IMR-90 (cell line): Measurements from ENCODE around the gene LDLRAD4. TPM values are rescaled to one million over a fixed set of nuclear protein-coding genes. Genes with fewer than 3 reads are reported as not detected.

Experiments used
- ATAC-seq: fragments of 200-7000 bp; cut with Tn5 transposase; 2 replicates; pipeline ENCODE4 v1.9.1; 2020; ENCODE audit warnings: low read depth, mild to moderate bottlenecking, moderate library complexity
- BruUV-seq: library from RNA; stranded (reverse); fragments of 400-500 nt; replicated peaks from 2 replicates; lab custom pipeline; 2021; lab: Mats Ljungman, UMichigan
- CTCF ChIA-PET: fragments of 300-600 bp; formaldehyde crosslinking; extraction: SDS; loops from one replicate; lab custom pipeline; 2021; ENCODE audit warnings: antibody characterized with exemption; lab: Yijun Ruan, JAX
- POLR2A ChIA-PET: fragments of 300-600 bp; sonication (Branson Sonifier 250); formaldehyde crosslinking; loops from one replicate; lab custom pipeline; 2022; ENCODE audit warnings: antibody characterized with exemption; ENCODE audit not compliant: unreplicated experiment; lab: Charles Lee
- DNase-seq: peaks from one replicate; pipeline ENCODE4 v3.0.0; 2013
- H2AFZ ChIP-seq: replicated peaks from 2 replicates; pipeline ENCODE3; 2013; ENCODE audit warnings: low read length, mild to moderate bottlenecking; ENCODE audit not compliant: poor library complexity
- H2AK5ac ChIP-seq: 2 replicates; pipeline ENCODE4 v1.6.1; 2013; ENCODE audit warnings: low read depth, low read length, inconsistent platforms
- H2AK9ac ChIP-seq: replicated peaks from 2 replicates; pipeline ENCODE3; 2013; ENCODE audit warnings: mild to moderate bottlenecking, low read depth, low read length, moderate library complexity; ENCODE audit not compliant: poor library complexity
- H2BK120ac ChIP-seq: 2 replicates; pipeline ENCODE4 v1.6.1; 2013; ENCODE audit warnings: low read depth, low read length, inconsistent platforms
- H2BK15ac ChIP-seq: 3 replicates; pipeline ENCODE4 v1.6.1; 2013; ENCODE audit warnings: low read depth, low read length, inconsistent platforms
- H2BK20ac ChIP-seq: 2 replicates; pipeline ENCODE4 v1.6.1; 2013; ENCODE audit warnings: low read depth, mild to moderate bottlenecking, inconsistent platforms, low read length, moderate library complexity
- H2BK5ac ChIP-seq: 2 replicates; pipeline ENCODE4 v1.6.1; 2013; ENCODE audit warnings: mild to moderate bottlenecking, low read depth, low read length, inconsistent platforms; ENCODE audit not compliant: poor library complexity, severe bottlenecking
- H3K14ac ChIP-seq: replicated peaks from 2 replicates; pipeline ENCODE4 v1.6.1; 2013; ENCODE audit warnings: low read depth, low read length, inconsistent platforms
- H3K18ac ChIP-seq: 2 replicates; pipeline ENCODE4 v1.6.1; 2013; ENCODE audit warnings: low read depth, low read length, control low read depth
- H3K23ac ChIP-seq: 2 replicates; pipeline ENCODE4 v1.6.1; 2013; ENCODE audit warnings: low read depth, low read length, inconsistent platforms
- H3K27ac ChIP-seq: 2 replicates; pipeline ENCODE4 v1.5.1; 2013; ENCODE audit warnings: mild to moderate bottlenecking, control low read depth, low read length; ENCODE audit not compliant: insufficient read depth
- H3K27me3 ChIP-seq: 2 replicates; pipeline ENCODE4 v1.6.1; 2013; ENCODE audit warnings: low read length; ENCODE audit not compliant: control insufficient read depth, insufficient read depth
- H3K36me3 ChIP-seq: 2 replicates; pipeline ENCODE4 v1.6.1; 2013; ENCODE audit warnings: low read length, mixed read lengths; ENCODE audit not compliant: control insufficient read depth, insufficient read depth
- H3K4ac ChIP-seq: 2 replicates; pipeline ENCODE4 v1.6.1; 2013; ENCODE audit warnings: low read depth, low read length, inconsistent platforms
- H3K4me1 ChIP-seq: 2 replicates; pipeline ENCODE4 v1.6.1; 2013; ENCODE audit warnings: low read length, mixed read lengths; ENCODE audit not compliant: control insufficient read depth, insufficient read depth
- H3K4me2 ChIP-seq: 2 replicates; pipeline ENCODE4 v1.6.1; 2013; ENCODE audit warnings: low read depth, mild to moderate bottlenecking, control low read depth, low read length, moderate library complexity
- H3K4me3 ChIP-seq: 2 replicates; pipeline ENCODE4 v1.5.1; 2013; ENCODE audit warnings: low read depth, mild to moderate bottlenecking, control low read depth, low read length, moderate library complexity; ENCODE audit not compliant: insufficient read depth
- H3K56ac ChIP-seq: 2 replicates; pipeline ENCODE4 v1.6.1; 2013; ENCODE audit warnings: low read length, inconsistent platforms; ENCODE audit not compliant: insufficient read depth; ENCODE audit errors: extremely low read depth
- H3K79me1 ChIP-seq, 2 experiments: 2 replicates each; pipeline ENCODE4 v1.6.1; 2013; ENCODE audit warnings: low read length in 2 of 2, inconsistent platforms in 1 of 2, low read depth in 1 of 2
- H3K9ac ChIP-seq: 2 replicates; pipeline ENCODE4 v1.6.1; 2013; ENCODE audit warnings: low read depth, low read length, control low read depth
- H3K9me1 ChIP-seq: 2 replicates; pipeline ENCODE4 v1.6.1; 2013; ENCODE audit warnings: low read length, inconsistent platforms; ENCODE audit not compliant: insufficient read depth
- H3K9me3 ChIP-seq: 2 replicates; pipeline ENCODE4 v1.6.1; 2013; ENCODE audit warnings: low read length; ENCODE audit not compliant: control insufficient read depth, insufficient read depth
- H4K20me1 ChIP-seq: 2 replicates; pipeline ENCODE4 v1.6.1; 2013; ENCODE audit warnings: low read length, inconsistent platforms; ENCODE audit not compliant: insufficient read depth
- H4K5ac ChIP-seq: 2 replicates; pipeline ENCODE4 v1.6.1; 2013; ENCODE audit warnings: mild to moderate bottlenecking, low read depth, low read length, control low read depth
- H4K8ac ChIP-seq, 2 experiments: 2 replicates each; pipeline ENCODE4 v1.6.1; 2013; ENCODE audit warnings: low read depth in 2 of 2, low read length in 2 of 2, control low read depth in 1 of 2, inconsistent platforms in 1 of 2
- H4K91ac ChIP-seq: 2 replicates; pipeline ENCODE4 v1.6.1; 2013; ENCODE audit warnings: low read depth, low read length, inconsistent platforms; ENCODE audit not compliant: insufficient read depth
- BHLHE40 ChIP-seq: fragments of 150-350 bp; IDR thresholded peaks from 2 replicates; pipeline ENCODE4 v1.6.1; 2016; ENCODE audit warnings: mild to moderate bottlenecking, low read depth, low read length
- CEBPB ChIP-seq: IDR thresholded peaks from 2 replicates; pipeline ENCODE4 v1.6.1; 2012; ENCODE audit warnings: low read depth, low read length, improper control_type of control experiment
- CHD1 ChIP-seq: IDR thresholded peaks from 2 replicates; pipeline ENCODE4 v1.6.1; 2012; ENCODE audit warnings: low read depth, low read length, improper control_type of control experiment
- CTCF ChIP-seq: conservative IDR thresholded peaks from 2 replicates; pipeline ENCODE4 v1.5.1; 2012; ENCODE audit warnings: mild to moderate bottlenecking, low read depth, low read length, improper control_type of control experiment
- ELK1 ChIP-seq: fragments of 150-350 bp; IDR thresholded peaks from 2 replicates; pipeline ENCODE4 v1.6.1; 2016; ENCODE audit warnings: low read depth, mild to moderate bottlenecking, low read length, moderate library complexity, borderline replicate concordance
- FOS ChIP-seq: fragments of 150-350 bp; IDR thresholded peaks from 2 replicates; pipeline ENCODE4 v1.6.1; 2016; ENCODE audit warnings: low read depth, low read length
- MAZ ChIP-seq: IDR thresholded peaks from 2 replicates; pipeline ENCODE4 v1.6.1; 2012; ENCODE audit warnings: low read depth, mild to moderate bottlenecking, low read length, improper control_type of control experiment, moderate library complexity, borderline replicate concordance
- MXI1 ChIP-seq: IDR thresholded peaks from 2 replicates; pipeline ENCODE4 v1.6.1; 2012; ENCODE audit warnings: low read depth, mild to moderate bottlenecking, low read length, moderate library complexity, borderline replicate concordance
- NFE2L2 ChIP-seq: fragments of 150-350 bp; IDR thresholded peaks from 2 replicates; pipeline ENCODE4 v1.6.1; 2016; ENCODE audit warnings: low read depth, mild to moderate bottlenecking, low read length
- POLR2A ChIP-seq: IDR thresholded peaks from 2 replicates; pipeline ENCODE4 v1.6.1; 2012; ENCODE audit warnings: mild to moderate bottlenecking, low read depth, low read length
- RAD21 ChIP-seq: IDR thresholded peaks from 2 replicates; pipeline ENCODE4 v1.6.1; 2012; ENCODE audit warnings: low read length, improper control_type of control experiment
- RCOR1 ChIP-seq: IDR thresholded peaks from 2 replicates; pipeline ENCODE4 v1.6.1; 2012; ENCODE audit warnings: mild to moderate bottlenecking, low read length, improper control_type of control experiment; ENCODE audit not compliant: insufficient replicate concordance
- RFX5 ChIP-seq: IDR thresholded peaks from 2 replicates; pipeline ENCODE4 v1.8.0; 2012; ENCODE audit warnings: low read depth, mild to moderate bottlenecking, low read length, moderate library complexity
- SMC3 ChIP-seq: fragments of 150-350 bp; IDR thresholded peaks from 2 replicates; pipeline ENCODE4 v1.6.1; 2016; ENCODE audit warnings: low read depth, mild to moderate bottlenecking, antibody characterized with exemption, low read length, moderate library complexity
- USF2 ChIP-seq: fragments of 150-350 bp; IDR thresholded peaks from 2 replicates; pipeline ENCODE4 v1.6.1; 2017; ENCODE audit warnings: mild to moderate bottlenecking, antibody characterized with exemption, low read length, low read depth
- WGBS, 2 experiments: methylation state at CpG; one replicate each; pipeline versions ENCODE4 v1.1.5 to v1.1.7; 2013; ENCODE audit warnings: missing lambda C conversion rate in 2 of 2; ENCODE audit not compliant: insufficient read length in 1 of 2; ENCODE audit errors: extremely low coverage in 2 of 2; 5-methylcytosine and 5-hydroxymethylcytosine counted together
- dilution Hi-C: fragments of 300-500 bp; cut with HindIII; formaldehyde crosslinking; loops from one replicate; pipeline ENCODE4 v1.14.3; 2018; ENCODE audit warnings: low sequenced_read_pairs; ENCODE audit not compliant: unreplicated experiment
- in situ Hi-C: fragments of 300-500 bp; cut with MboI; formaldehyde crosslinking; loops from 3 replicates; pipeline ENCODE4 v1.14.3; 2019; ENCODE audit warnings: low sequenced_read_pairs, inconsistent platforms, mixed read lengths
- intact Hi-C: fragments of 100-400 bp; cut with micrococcal nuclease; formaldehyde crosslinking; loops from 2 replicates; pipeline ENCODE4 v1.10.0; 2022
- polyA plus RNA-seq, 3 experiments: library from polyadenylated mRNA; depleted of rRNA; stranded (reverse); fragments of >200 nt; gene quantifications; 2 replicates each; pipeline ENCODE4 v1.2.3, GENCODE V29; 2012; ENCODE audit warnings: low replicate concordance in 1 of 3
- total RNA-seq: library from RNA; depleted of rRNA; stranded (reverse); fragments of >200 nt; gene quantifications from 2 replicates; pipeline ENCODE4 v1.2.3, GENCODE V29; 2012

The LDLRAD4 gene
- total and polyA plus RNA-seq, 2 of the 4 experiments (the other 2 are of a cell fraction) = not detected

GRCh38 chr18:13386891-13387801 lies 168.6 kb downstream of the LDLRAD4 start:
- Histone ChIP-seq H3K4me1 (0 out of 2 replicates have a peak, but pooled peaks cover 2% of the 10 kb centered on the region), H2BK5ac (no peak overlapping the region), H3K4ac (no peak overlapping the region), H3K23ac (no peak overlapping the region), H3K27ac (no peak overlapping the region), H3K9ac (no peak overlapping the region), H4K5ac (no peak overlapping the region), H3K14ac (no peak overlapping the region), H3K4me3 (no peak overlapping the region), H3K4me2 (no peak overlapping the region), H2BK15ac (no peak overlapping the region), H2BK20ac (no peak overlapping the region), H2AK5ac (no peak overlapping the region), H3K9me1 (no peaks in the 10 kb centered on the region), H3K56ac (no peak overlapping the region), H3K27me3 (no peaks in the 10 kb centered on the region; the same call in 1 of the 2 replicates), H2BK120ac (no peak overlapping the region), H3K36me3 (no peaks in the 10 kb centered on the region), H3K18ac (no peak overlapping the region), H4K20me1 (no peaks in the 10 kb centered on the region), H2AK9ac (no peak overlapping the region), H4K8ac (no peak overlapping the region), H4K91ac (no peak overlapping the region), H3K9me3 (no peaks in the 10 kb centered on the region), H3K79me1 (no peaks in the 10 kb centered on the region), H2AFZ (no peak overlapping the region)
- WGBS, 2 experiments = 100% methylated on average over 4 of the region's 40 CpGs; no CpG with 5 or more reads in 1 of the 2 experiments
- ChIA-PET POLR2A (no interaction called here), CTCF (no interaction called here)
- in situ Hi-C loops = no loop called here
- DNase-seq = no peak
- no peak for ATAC-seq
- intact Hi-C loops = no loop called here
- dilution Hi-C loops = no loop called here
- no TSS peak for BruUV-seq
- no peak for TF ChIP-seq MXI1
- TF ChIP-seq CEBPB = no peak
- TF ChIP-seq SMC3 = no peak
- TF ChIP-seq ELK1 = no peak
- TF ChIP-seq MAZ = no peak
- TF ChIP-seq CTCF = no peak
- no peak for TF ChIP-seq FOS
- TF ChIP-seq BHLHE40 = no peak
- TF ChIP-seq RAD21 = no peak
- TF ChIP-seq USF2 = no peak
- TF ChIP-seq RFX5 = no peak
- no peak for TF ChIP-seq POLR2A
- no peak for TF ChIP-seq RCOR1
- TF ChIP-seq NFE2L2 = no peak
- no peak for TF ChIP-seq CHD1
